OCI-M2 (cell line): ENCODE measurements around the gene MGMT.

Experiments
- DNase-seq: peaks from one replicate; lab custom pipeline; 2025; ENCODE audit not compliant: unreplicated experiment; lab: John Stamatoyannopoulos, UW

The MGMT gene

GRCh38 chr10:129725482-129725881 is 258.4 kb downstream of the MGMT start:
- no peak for DNase-seq

GRCh38 chr10:129725890-129726631 is 259.0 kb downstream of the MGMT start:
- no peak for DNase-seq

- DNase-seq, result no peak
These were observed 260.0 kb downstream of the MGMT start for GRCh38 chr10:129727071-129727470.

GRCh38 chr10:129727495-129727894 is 260.5 kb downstream of the MGMT start:
- DNase-seq, result no peak

- DNase-seq, result no peak
These were observed 261.3 kb downstream of the MGMT start for GRCh38 chr10:129728246-129728820.

GRCh38 chr10:129728905-129729795 is 262.1 kb downstream of the MGMT start:
- no peak for DNase-seq

- no peak for DNase-seq
These were observed 263.4 kb downstream of the MGMT start for GRCh38 chr10:129730272-129730992.

- no peak for DNase-seq
These were observed 263.9 kb downstream of the MGMT start for GRCh38 chr10:129730993-129731325.

GRCh38 chr10:129740532-129741279 is 273.7 kb downstream of the MGMT start:
- DNase-seq, result no peak

GRCh38 chr10:129741280-129741977 is 274.4 kb downstream of the MGMT start:
- no peak for DNase-seq

- DNase-seq, result no peak
These were observed 275.1 kb downstream of the MGMT start for GRCh38 chr10:129741978-129742741.

- no peak for DNase-seq
These were observed 275.9 kb downstream of the MGMT start for GRCh38 chr10:129742742-129743550.

GRCh38 chr10:129743738-129744133 is 276.7 kb downstream of the MGMT start:
- no peak for DNase-seq

- DNase-seq, result no peak
These were observed 277.4 kb downstream of the MGMT start for GRCh38 chr10:129744134-129745111.

GRCh38 chr10:129745186-129745750 is 278.2 kb downstream of the MGMT start:
- DNase-seq, result no peak

GRCh38 chr10:129754211-129755050 is 287.4 kb downstream of the MGMT start:
- DNase-seq, result no peak
